GM12878 (cell line): ENCODE measurements around the gene TLR1. TPM values are rescaled to one million over a fixed set of nuclear protein-coding genes. Genes with fewer than 3 reads are reported as not detected.

Experiments
- ATAC-seq: fragments of 200-7000 bp; cut with Tn5 transposase; 3 replicates; pipeline ENCODE4 v1.9.1; 2020; ENCODE audit warnings: mild to moderate bottlenecking, moderate library complexity
- BruUV-seq: library from RNA; stranded (reverse); fragments of 400-500 nt; replicated peaks from 2 replicates; lab custom pipeline; 2021; lab: Mats Ljungman, UMichigan
- CTCF ChIA-PET: fragments of 300-600 bp; sonication (Branson Sonifier 250); formaldehyde crosslinking; extraction: SDS; loops from one replicate; lab custom pipeline; 2021; ENCODE audit warnings: inconsistent platforms; lab: Yijun Ruan, JAX
- POLR2A ChIA-PET: fragments of 350-600 bp; formaldehyde crosslinking; extraction: SDS; loops from one replicate; lab custom pipeline; 2021; ENCODE audit warnings: inconsistent platforms; lab: Charles Lee
- RAD21 ChIA-PET: fragments of 300-600 bp; sonication (Branson Sonifier 250); formaldehyde crosslinking; loops from one replicate; lab custom pipeline; 2023; ENCODE audit warnings: antibody characterized with exemption; ENCODE audit not compliant: unreplicated experiment; lab: Charles Lee
- SMC1A ChIA-PET: fragments of 300-600 bp; sonication (Branson Sonifier 250); formaldehyde crosslinking; loops from one replicate; lab custom pipeline; 2023; ENCODE audit not compliant: unreplicated experiment, uncharacterized antibody; lab: Charles Lee
- DNase-seq: peaks from one replicate; pipeline ENCODE4 v3.0.0-alpha.2; 2011; ENCODE audit warnings: low read depth, low spot score
- FAIRE-seq: peaks from 3 replicates; lab custom pipeline; 2011; peaks lifted over from hg19 to GRCh38; lab: Jason Lieb, UNC
- H2AFZ ChIP-seq: 2 replicates; pipeline ENCODE4 v1.6.0; 2011; ENCODE audit warnings: low read depth, low read length, control low read depth; ENCODE audit not compliant: control insufficient read depth
- H3K27ac ChIP-seq: 2 replicates; pipeline ENCODE4 v1.5.1; 2011; ENCODE audit warnings: control low read depth; ENCODE audit not compliant: control insufficient read depth, insufficient read depth
- H3K27me3 ChIP-seq, 2 experiments: replicated peaks in 1 of 2; 2 replicates each; pipeline versions ENCODE4 v1.6.0 to v1.6.1; 2011; ENCODE audit warnings: low read length in 1 of 2; ENCODE audit not compliant: control insufficient read depth in 2 of 2, insufficient read depth in 2 of 2
- H3K36me3 ChIP-seq, 2 experiments: 2 replicates each; pipeline ENCODE4 v1.5.1; 2011; ENCODE audit warnings: low read length in 1 of 2; ENCODE audit not compliant: control insufficient read depth in 2 of 2, insufficient read depth in 2 of 2
- H3K4me1 ChIP-seq: 2 replicates; pipeline ENCODE4 v1.6.1; 2011; ENCODE audit warnings: mild to moderate bottlenecking, low read length, moderate library complexity, mixed read lengths; ENCODE audit not compliant: control insufficient read depth, insufficient read depth
- H3K4me2 ChIP-seq: 2 replicates; pipeline ENCODE4 v1.6.0; 2011; ENCODE audit warnings: control low read depth; ENCODE audit not compliant: control insufficient read depth, insufficient read depth
- H3K4me3 ChIP-seq: fragments of 200-600 bp; sonication (generic); 2 replicates; pipeline ENCODE4 v1.5.1; 2016
- H3K79me2 ChIP-seq: 2 replicates; pipeline ENCODE4 v1.6.0; 2011; ENCODE audit warnings: low read length; ENCODE audit not compliant: control insufficient read depth, insufficient read depth
- H3K9ac ChIP-seq: 2 replicates; pipeline ENCODE4 v1.8.0; 2011; ENCODE audit warnings: low read length, control low read depth, mixed read lengths; ENCODE audit not compliant: control insufficient read depth, insufficient read depth
- H3K9me3 ChIP-seq: replicated peaks from 3 replicates; pipeline ENCODE4 v1.5.1; 2011; ENCODE audit warnings: mild to moderate bottlenecking, low read length; ENCODE audit not compliant: control insufficient read depth, insufficient read depth
- H4K20me1 ChIP-seq: 2 replicates; pipeline ENCODE4 v1.6.0; 2011; ENCODE audit not compliant: control insufficient read depth, insufficient read depth
- CEBPB ChIP-seq, 2 experiments: fragments of 150-350 bp in 1 of 2; IDR thresholded peaks; 2 replicates each; pipeline ENCODE4 v1.6.1; 2012 to 2014; ENCODE audit warnings: low read depth in 2 of 2, low read length in 2 of 2, borderline replicate concordance in 1 of 2, inconsistent platforms in 1 of 2
- MEF2A ChIP-seq: IDR thresholded peaks from 2 replicates; pipeline ENCODE4 v1.6.1; 2011; ENCODE audit warnings: low read depth, mild to moderate bottlenecking, low read length, moderate library complexity; ENCODE audit not compliant: insufficient read depth
- ZNF622 ChIP-seq: fragments of 450-650 bp; IDR thresholded peaks from 2 replicates; pipeline ENCODE4 v1.6.1; 2017; ENCODE audit warnings: mild to moderate bottlenecking, inconsistent platforms
- WGBS: methylation state at CpG from one replicate; pipeline ENCODE4 v1.1.6; 2016; ENCODE audit warnings: low lambda C conversion rate; ENCODE audit not compliant: insufficient replicate concordance, insufficient coverage; ENCODE audit errors: missing lambda C conversion rate; 5-methylcytosine and 5-hydroxymethylcytosine counted together
- in situ Hi-C: fragments of 300-500 bp; cut with MboI; formaldehyde crosslinking; loops from 9 replicates; pipeline ENCODE4 v1.14.3; 2018; ENCODE audit warnings: mixed read lengths
- intact Hi-C: fragments of 100-400 bp; cut with micrococcal nuclease; formaldehyde crosslinking; loops from one replicate; pipeline ENCODE4 v1.14.2; 2022; ENCODE audit not compliant: unreplicated experiment
- polyA plus RNA-seq, 11 experiments: library from polyadenylated mRNA; depleted of rRNA in 4 of 11; unstranded in 6 of 11; stranded (reverse) in 5 of 11; fragments of >200 nt; fragmentation: Nextera tagmentation in 4 of 11; fragmentation: Illumina TruSeq in 1 of 11; extraction: Ambion mirVana in 4 of 11; extraction: Trizol in 1 of 11; gene quantifications; 1 replicate in 1 of 11; 2 replicates in 10 of 11; pipeline versions ENCODE4 v1.2.1 to v1.2.3, GENCODE V29; 2011 to 2016; ENCODE audit warnings: inconsistent platforms in 2 of 11, missing spikeins in 2 of 11, low read depth in 1 of 11
- total RNA-seq, 4 experiments: library from RNA; depleted of rRNA in 3 of 4; stranded (reverse); fragments of >200 nt in 3 of 4; fragmentation: Illumina TruSeq in 1 of 4; extraction: Trizol in 1 of 4; gene quantifications; 2 replicates each; pipeline versions ENCODE4 v1.2.1 to v1.2.3, GENCODE V29; 2013 to 2021
- TF ChIP-seq, protein P1 (sequence below): fragments of 450-650 bp; IDR thresholded peaks from 2 replicates; pipeline ENCODE4 v1.6.1; 2017; ENCODE audit warnings: antibody characterized with exemption, mild to moderate bottlenecking, moderate library complexity

Gene TLR1
- total and polyA plus RNA-seq, 10 of the 15 experiments (the other 5 are each of a cell fraction or from before 2014, with no cell fraction given) = 9.3 to 57.1 (median 20.4) TPM

DNA sequence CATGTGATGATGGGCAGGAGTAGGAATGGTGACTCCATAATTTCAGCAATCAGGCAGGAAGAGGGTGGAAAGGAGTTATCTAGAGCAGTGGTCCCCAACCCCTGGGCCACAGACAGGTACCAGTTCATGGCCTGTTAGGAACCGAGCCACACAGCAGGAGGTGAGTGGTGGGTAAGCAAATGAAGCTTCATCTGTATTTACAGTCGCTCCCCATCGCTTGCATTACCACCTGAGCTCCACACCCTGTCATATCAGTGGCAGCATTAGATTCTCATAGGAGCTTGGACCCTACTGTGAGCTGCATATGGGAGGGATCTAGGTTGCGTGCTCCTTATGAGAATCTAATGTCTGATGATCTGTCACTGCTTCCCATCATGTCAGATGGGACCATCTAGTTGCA, 20.4 kb downstream of the TLR1 start:
- in situ Hi-C loops (no loop called here), intact Hi-C loops (loop anchor here (5.0 kb wide), 1 partner anchor 33 kb away; no protein-coding TSS in a partner anchor)
- ChIA-PET SMC1A (interaction anchor here (1.3 to 8.9 kb wide), 5 partner anchors 9 to 71 kb away, joined by 3 to 468 read pairs (median 81); partner anchors contain the start of genes TLR1 and TLR6), CTCF (interaction anchor here (1.0 to 8.1 kb wide), 6 partner anchors 15 to 604 kb away, joined by 3 to 449 read pairs (median 50); partner anchors contain the start of genes FAM114A1 and TLR1), POLR2A (interaction anchor here (1.0 to 5.6 kb wide), 4 partner anchors 12 to 22 kb away, joined by 3 to 196 read pairs (median 6); no protein-coding TSS in a partner anchor), RAD21 (interaction anchor here (3.5 kb wide), 2 partner anchors 19 to 24 kb away, joined by 21 to 38 read pairs; partner anchors contain the start of gene TLR1)
- Histone ChIP-seq H3K4me1 (peaks cover 22% of the 10 kb centered on the region), H3K79me2 (peaks cover 40% of the 10 kb centered on the region), H3K27ac (no peak overlapping the region), H3K9me3 (peaks cover 13% of the 10 kb centered on the region; the same call in 2 of the 3 replicates), H3K27me3 (no peaks in the 10 kb centered on the region), H2AFZ (no peak overlapping the region), H3K9ac (no peak overlapping the region), H4K20me1 (no peaks in the 10 kb centered on the region), H3K36me3 (peaks cover 0 to 3% of the 10 kb centered on the region in 2 experiments; a peak in 1 of 4 replicates), H3K4me2 (no peak overlapping the region), H3K4me3 (no peak overlapping the region)
- TF ChIP-seq CEBPB (IDR thresholded peaks at IDR 0.05; ENCODE audit: borderline replicate concordance in 1 of 2, low read depth in 2 of 2, low read length in 2 of 2) (no peak), ZNF622 (no peak), MEF2A (no peak)
- TF ChIP-seq, protein P1, sequence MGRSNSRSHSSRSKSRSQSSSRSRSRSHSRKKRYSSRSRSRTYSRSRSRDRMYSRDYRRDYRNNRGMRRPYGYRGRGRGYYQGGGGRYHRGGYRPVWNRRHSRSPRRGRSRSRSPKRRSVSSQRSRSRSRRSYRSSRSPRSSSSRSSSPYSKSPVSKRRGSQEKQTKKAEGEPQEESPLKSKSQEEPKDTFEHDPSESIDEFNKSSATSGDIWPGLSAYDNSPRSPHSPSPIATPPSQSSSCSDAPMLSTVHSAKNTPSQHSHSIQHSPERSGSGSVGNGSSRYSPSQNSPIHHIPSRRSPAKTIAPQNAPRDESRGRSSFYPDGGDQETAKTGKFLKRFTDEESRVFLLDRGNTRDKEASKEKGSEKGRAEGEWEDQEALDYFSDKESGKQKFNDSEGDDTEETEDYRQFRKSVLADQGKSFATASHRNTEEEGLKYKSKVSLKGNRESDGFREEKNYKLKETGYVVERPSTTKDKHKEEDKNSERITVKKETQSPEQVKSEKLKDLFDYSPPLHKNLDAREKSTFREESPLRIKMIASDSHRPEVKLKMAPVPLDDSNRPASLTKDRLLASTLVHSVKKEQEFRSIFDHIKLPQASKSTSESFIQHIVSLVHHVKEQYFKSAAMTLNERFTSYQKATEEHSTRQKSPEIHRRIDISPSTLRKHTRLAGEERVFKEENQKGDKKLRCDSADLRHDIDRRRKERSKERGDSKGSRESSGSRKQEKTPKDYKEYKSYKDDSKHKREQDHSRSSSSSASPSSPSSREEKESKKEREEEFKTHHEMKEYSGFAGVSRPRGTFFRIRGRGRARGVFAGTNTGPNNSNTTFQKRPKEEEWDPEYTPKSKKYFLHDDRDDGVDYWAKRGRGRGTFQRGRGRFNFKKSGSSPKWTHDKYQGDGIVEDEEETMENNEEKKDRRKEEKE = no peak
- 77% methylated on average over 4 of the region's 4 CpGs for WGBS
- BruUV-seq = no TSS peak
- no peak for FAIRE-seq
- no peak for DNase-seq
- no peak for ATAC-seq
